GM21367 (cell line): ENCODE measurements around the gene NEXN.
"Not testable (repeated sequence)": the region's sequence is repeated elsewhere in the genome, so short reads cannot be mapped to it uniquely, and the experiment has no call there.

Source experiments
- ATAC-seq: cut with Tn5 transposase; IDR thresholded peaks from one replicate; pipeline ENCODE4 v1.9.1; 2021; ENCODE audit not compliant: unreplicated experiment

Gene NEXN

GRCh38 chr1:77958391-77958790 lies 70.0 kb downstream of the NEXN start:
- ATAC-seq = no peak

DNA sequence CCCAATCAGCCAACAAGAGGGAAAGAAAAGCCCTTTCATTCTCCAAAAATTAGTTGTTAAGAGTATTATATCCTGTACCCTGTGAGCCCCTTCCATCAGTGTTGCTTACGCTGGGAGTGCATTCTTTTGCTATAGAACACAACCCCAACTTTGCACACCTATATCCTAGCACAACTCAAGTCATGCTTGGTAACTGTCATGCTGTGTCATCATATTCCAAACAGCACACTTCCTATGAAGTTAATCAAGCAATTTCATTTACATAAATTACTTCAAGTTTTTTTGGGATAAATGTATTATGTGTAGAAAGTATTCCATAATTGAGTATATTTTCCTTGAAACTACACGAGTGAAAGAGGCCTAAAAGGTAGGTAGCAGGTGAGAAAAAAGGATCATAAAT lies 70.4 kb downstream of the NEXN start:
- no peak for ATAC-seq

DNA sequence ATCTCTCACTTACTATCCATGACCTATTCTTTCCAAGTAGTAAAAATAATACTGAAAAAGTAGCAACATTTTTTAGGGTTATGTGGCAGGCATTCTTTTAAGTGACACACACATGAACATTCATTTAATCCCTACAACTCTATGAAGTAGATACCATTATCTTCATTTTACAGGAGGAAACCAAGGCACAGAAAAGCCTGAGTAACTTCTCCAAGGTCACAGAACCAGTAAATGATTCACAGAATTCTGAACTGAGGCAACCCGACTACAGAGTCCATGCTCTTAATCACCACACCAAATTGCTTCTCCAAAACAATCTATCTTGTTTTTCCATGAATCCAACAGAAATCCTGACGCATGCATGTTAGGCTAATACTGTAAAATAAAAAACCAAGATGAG lies 73.0 kb downstream of the NEXN start:
- ATAC-seq = no peak

DNA sequence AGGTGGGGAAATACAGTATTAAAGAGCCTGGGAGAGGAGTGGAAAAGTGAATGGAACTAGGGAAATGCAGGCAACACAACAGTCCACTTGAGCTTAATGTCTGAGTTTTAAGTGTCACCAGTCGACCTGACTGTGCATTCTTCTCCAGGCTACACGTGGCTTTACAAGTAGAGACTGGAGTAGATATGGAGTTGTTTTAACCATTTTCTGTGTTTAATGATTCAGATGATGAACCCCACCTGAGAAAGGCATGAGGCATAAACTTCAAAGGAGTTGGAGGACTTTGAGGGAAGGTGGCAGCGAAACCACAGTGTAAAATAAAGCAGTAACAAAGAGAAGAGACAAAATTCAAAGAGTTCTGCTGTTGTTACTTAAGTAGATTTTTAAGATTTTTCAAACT lies 77.9 kb downstream of the NEXN start:
- no peak for ATAC-seq

- ATAC-seq = no peak
Measured at GRCh38 chr1:77970192-77970591, 81.8 kb downstream of the NEXN start.

- ATAC-seq = no peak
Measured at GRCh38 chr1:77972080-77972479, 83.7 kb downstream of the NEXN start.

DNA sequence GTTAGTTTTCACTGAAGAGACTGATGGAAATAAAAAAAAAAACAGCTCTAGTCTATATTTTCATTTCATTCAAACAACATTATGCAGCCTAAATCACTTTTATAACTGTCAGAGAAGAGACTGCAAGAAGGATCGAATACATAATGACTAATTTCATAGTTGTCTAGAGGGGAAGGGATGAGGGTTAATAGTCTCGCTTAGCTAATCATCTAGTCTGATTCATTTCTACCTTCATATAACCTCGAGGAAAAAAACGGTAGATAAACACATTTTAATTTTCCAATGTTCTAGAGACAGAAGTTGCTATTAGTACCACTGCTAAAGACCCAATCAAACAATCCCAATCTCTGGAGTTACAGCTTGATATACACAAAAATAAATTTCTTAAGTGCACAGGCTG lies 87.0 kb downstream of the NEXN start:
- ATAC-seq = no peak

DNA sequence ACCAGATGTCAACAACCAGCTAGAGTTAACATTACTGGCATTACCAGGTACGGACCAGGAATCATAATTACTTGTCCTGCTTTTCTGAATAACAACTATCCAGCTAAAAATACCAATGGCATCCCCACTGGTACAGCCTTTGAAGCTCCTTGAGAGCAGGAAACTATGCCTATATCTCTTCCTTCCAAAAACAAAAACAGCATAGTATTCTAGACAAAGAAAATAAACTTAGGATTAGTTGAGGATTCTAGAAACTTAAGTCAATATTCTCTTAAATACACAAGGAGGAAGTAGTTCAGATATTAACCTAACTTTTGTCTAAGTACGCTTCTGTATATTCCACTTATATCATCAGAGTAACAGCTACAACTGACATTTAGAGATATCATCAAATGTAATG lies 87.5 kb downstream of the NEXN start:
- no peak for ATAC-seq

- no peak for ATAC-seq
Measured at GRCh38 chr1:77976433-77977076, 88.1 kb downstream of the NEXN start.

- no peak for ATAC-seq
Measured at GRCh38 chr1:77977989-77978292, 89.5 kb downstream of the NEXN start.

DNA sequence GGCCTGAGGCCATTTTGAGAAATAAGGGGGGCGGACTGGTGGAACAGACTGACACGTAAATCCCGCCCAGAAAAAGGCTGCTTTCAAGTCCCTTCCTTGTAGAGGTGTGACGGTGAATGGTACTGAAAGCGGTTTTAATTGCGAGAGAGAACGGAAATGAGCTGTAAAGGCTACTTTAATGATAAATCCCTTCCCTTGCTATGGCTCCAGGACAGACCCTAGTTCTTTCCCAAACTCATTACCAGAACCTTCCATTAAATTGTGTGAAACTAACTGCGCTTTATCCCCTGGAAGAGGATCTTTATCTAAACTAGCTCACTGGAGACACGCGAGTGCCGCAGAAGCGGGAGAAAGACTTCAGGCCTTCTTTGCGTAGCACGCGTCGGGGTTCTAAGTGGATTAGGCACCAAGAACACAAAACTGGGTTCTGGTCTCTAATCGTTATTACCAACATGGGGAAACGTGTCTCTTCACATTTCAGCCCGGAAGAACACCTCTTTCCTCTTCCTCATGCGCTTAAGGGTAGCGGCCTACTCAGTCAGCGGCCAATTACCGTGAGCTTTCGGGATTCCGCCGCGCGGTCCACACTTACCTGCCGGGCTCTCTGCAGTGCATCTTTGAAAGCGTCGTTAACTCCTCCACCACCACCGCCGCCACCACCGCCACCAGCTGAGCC lies 90.0 kb downstream of the NEXN start:
- peak; percentile 67 for ATAC-seq

GRCh38 chr1:77978969-77979876 lies 90.8 kb downstream of the NEXN start, which contains the start of gene FUBP1:
TSS of gene FUBP1 (minus strand) at chr1:77979072. CDS start at chr1:77979004, 68 bp downstream.
- peak; percentile 71 for ATAC-seq

- not testable (repeated sequence) for ATAC-seq
Measured at GRCh38 chr1:77983352-77983996, 95.0 kb downstream of the NEXN start.

DNA sequence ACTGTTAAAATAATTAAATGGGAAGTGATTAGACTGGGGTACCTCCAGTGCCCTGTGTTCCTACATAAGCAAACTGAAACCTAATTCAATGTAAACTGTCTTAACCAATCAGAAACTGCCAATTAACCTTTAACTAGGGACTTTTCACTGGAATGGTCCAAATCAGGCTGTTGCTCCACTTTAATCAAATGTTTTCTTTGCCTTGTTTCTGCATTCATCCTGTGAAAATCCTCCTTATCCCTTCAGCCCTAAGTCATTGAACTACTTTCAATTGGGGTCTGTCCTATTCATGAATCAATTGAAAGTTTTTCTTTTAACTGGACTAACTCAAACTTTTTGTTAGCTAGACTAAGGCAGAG lies 95.6 kb downstream of the NEXN start:
- no peak for ATAC-seq

DNA sequence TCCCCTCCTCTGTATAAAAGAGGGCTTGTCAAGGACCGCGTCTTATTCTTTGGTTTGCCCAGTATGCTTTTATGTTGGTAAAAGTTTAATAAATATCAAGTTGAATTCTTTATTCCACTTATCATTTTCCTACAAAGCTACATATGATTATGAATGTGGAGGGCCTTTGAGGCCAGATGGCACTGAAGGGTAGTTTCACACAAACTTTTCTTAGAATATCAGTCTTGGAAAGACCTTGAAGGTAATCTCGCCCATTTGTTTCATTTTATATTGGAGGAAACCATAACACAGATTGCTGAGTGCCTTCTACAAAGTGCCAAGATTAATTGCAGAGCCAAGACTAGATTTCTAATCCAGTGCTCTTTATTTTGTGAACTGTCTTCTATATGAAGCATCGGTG lies 96.2 kb downstream of the NEXN start:
- ATAC-seq = no peak

DNA sequence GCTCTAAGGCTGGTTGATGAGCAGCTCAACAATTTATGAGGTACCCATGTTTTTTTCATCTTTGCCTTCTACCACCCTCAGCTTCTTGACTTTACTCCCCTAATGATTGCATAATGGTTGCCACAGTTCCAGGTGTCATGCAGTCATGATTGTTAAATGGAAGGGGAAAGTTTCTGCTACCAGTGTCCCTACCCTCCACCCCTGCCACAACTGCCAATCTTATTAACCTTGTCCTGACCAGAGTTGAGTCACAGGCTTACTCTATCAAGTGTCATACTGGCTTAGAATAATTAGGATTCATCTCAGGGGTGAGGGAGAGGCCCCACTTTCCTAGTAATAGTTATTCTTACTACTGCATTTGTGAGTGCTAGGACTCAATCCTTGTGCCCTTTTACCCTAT lies 98.4 kb downstream of the NEXN start:
- no peak for ATAC-seq

DNA sequence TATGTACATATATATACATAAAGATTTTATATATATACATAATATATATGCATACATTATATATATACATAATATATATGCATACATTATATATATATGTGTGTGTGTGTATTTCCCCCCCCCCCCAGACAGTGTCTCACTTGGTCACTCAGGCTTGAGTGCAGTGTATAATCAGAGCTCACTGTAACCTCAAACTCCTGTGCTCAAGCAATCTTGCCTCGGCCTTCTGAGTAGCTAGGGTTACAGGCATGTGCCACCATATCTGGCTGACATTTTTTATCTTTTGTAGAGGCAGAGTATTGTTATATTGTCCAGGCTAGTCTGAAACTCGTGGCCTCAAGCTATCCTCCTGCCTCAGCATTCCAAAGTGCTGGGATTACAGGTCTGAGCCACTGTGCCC lies 99.5 kb downstream of the NEXN start:
- no peak for ATAC-seq

GRCh38 chr1:77989744-77990143 lies 101.3 kb downstream of the NEXN start:
- no peak for ATAC-seq

DNA sequence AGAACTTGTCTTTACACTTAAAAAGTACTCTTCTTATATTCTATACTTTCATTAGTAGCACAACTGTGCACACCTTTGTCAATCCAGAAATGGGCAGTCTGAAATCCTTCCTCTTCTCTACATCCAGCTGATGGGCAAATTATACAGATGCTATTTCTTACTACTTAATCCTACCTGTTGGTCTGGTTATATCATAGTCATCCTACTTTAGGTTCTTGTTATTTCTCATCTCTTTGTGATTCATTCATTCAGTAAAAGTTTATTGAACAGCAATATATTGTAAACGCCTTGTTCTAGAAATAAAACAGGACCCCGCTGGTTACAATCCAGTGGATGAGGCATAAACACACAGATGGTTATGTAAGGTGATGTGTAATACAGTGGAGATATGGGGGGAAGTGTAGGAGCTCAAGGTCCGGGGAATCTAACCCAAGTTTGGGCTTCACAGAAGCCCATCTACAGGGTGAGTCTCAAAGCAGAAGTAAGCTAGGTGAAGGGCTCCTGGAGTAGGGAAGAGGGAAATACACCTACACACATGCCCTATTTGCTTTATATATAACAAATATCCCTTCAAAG lies 102.3 kb downstream of the NEXN start:
- no peak for ATAC-seq

GRCh38 chr1:77991638-77992037 lies 103.2 kb downstream of the NEXN start:
- ATAC-seq = no peak
